Measurements from ENCODE around the gene LRRC4C. TPM values are rescaled to one million over a fixed set of nuclear protein-coding genes. Genes with fewer than 3 reads are reported as not detected.

Gene LRRC4C
- total RNA-seq, 1 donor from 2014 or later, result 2.7 TPM

GRCh38 chr11:40879911-40880310 is 579.5 kb downstream of the LRRC4C start:
- H3K27me3 ChIP-seq, result no peaks in the 10 kb centered on the region
- Mint-ChIP-seq H3K4me3 (no peak overlapping the region), H3K27ac (no peak overlapping the region), H3K27me3 (ENCODE audit: insufficient read depth, low read depth) (peaks cover 4% of the 10 kb centered on the region), H3K36me3 (no peaks in the 10 kb centered on the region), H3K9me3 (no peaks in the 10 kb centered on the region), H3K4me1 (peaks cover 3% of the 10 kb centered on the region)
- DNase-seq (ENCODE audit: low spot score), result no peak
- no peaks in the 10 kb centered on the region for H3K4me1 ChIP-seq
- no peak overlapping the region for H3K9ac ChIP-seq
- no peak overlapping the region for H2AFZ ChIP-seq (replicated peaks)
- H3K36me3 ChIP-seq, result no peaks in the 10 kb centered on the region
- no peaks in the 10 kb centered on the region for H3K9me3 ChIP-seq (ENCODE audit: low read depth)
- TF ChIP-seq EZH2phosphoT487 (IDR thresholded peaks at IDR 0.05) (no peak), EZH2 (IDR thresholded peaks at IDR 0.05) (no peak), CTCF (IDR thresholded peaks at IDR 0.05) (no peak)
- H3K79me2 ChIP-seq (ENCODE audit: low read depth), result no peaks in the 10 kb centered on the region
- H4K20me1 ChIP-seq (ENCODE audit: low read depth), result no peaks in the 10 kb centered on the region
- no peaks in the 10 kb centered on the region for H3F3A ChIP-seq (ENCODE audit: low read depth)
- no peak overlapping the region for H3K4me2 ChIP-seq
- H3K27ac ChIP-seq, result no peak overlapping the region
- H3K4me3 ChIP-seq, result no peak overlapping the region

GRCh38 chr11:40877981-40878380 is 581.5 kb downstream of the LRRC4C start:
- H3F3A ChIP-seq (ENCODE audit: low read depth), result no peaks in the 10 kb centered on the region

GRCh38 chr11:40877256-40877655 is 582.2 kb downstream of the LRRC4C start:
- DNase-seq (ENCODE audit: low spot score), result no peak
- no peaks in the 10 kb centered on the region for H3K36me3 Mint-ChIP-seq
- Histone ChIP-seq H2AFZ (replicated peaks) (no peak overlapping the region), H3K36me3 (no peaks in the 10 kb centered on the region), H3K27me3 (no peaks in the 10 kb centered on the region), H4K20me1 (ENCODE audit: low read depth) (no peaks in the 10 kb centered on the region), H3F3A (ENCODE audit: low read depth) (no peaks in the 10 kb centered on the region), H3K9me3 (ENCODE audit: low read depth) (no peaks in the 10 kb centered on the region), H3K9ac (no peak overlapping the region), H3K79me2 (ENCODE audit: low read depth) (no peaks in the 10 kb centered on the region), H3K4me2 (no peak overlapping the region), H3K27ac (no peak overlapping the region), H3K4me1 (no peaks in the 10 kb centered on the region), H3K4me3 (no peak overlapping the region)
- TF ChIP-seq CTCF (IDR thresholded peaks at IDR 0.05) (no peak), EZH2phosphoT487 (IDR thresholded peaks at IDR 0.05) (no peak), EZH2 (IDR thresholded peaks at IDR 0.05) (no peak)
- no peak overlapping the region for H3K27ac Mint-ChIP-seq
- peaks cover 3% of the 10 kb centered on the region for H3K27me3 Mint-ChIP-seq (ENCODE audit: insufficient read depth, low read depth)
- no peak overlapping the region for H3K4me3 Mint-ChIP-seq
- no peaks in the 10 kb centered on the region for H3K9me3 Mint-ChIP-seq
- no peaks in the 10 kb centered on the region for H3K4me1 Mint-ChIP-seq

More at GRCh38 chr11:40877981-40878380, 581.5 kb downstream of the LRRC4C start:
- Mint-ChIP-seq H3K27ac (no peak overlapping the region), H3K27me3 (ENCODE audit: insufficient read depth, low read depth) (peaks cover 3% of the 10 kb centered on the region), H3K9me3 (no peaks in the 10 kb centered on the region), H3K36me3 (no peaks in the 10 kb centered on the region), H3K4me3 (no peak overlapping the region), H3K4me1 (no peaks in the 10 kb centered on the region)
- TF ChIP-seq CTCF (IDR thresholded peaks at IDR 0.05) (no peak), EZH2 (IDR thresholded peaks at IDR 0.05) (no peak), EZH2phosphoT487 (IDR thresholded peaks at IDR 0.05) (no peak)
- Histone ChIP-seq H2AFZ (replicated peaks) (no peak overlapping the region), H3K9ac (no peak overlapping the region), H4K20me1 (ENCODE audit: low read depth) (no peaks in the 10 kb centered on the region), H3K27me3 (no peaks in the 10 kb centered on the region), H3K27ac (no peak overlapping the region), H3K4me3 (no peak overlapping the region), H3K4me1 (no peaks in the 10 kb centered on the region), H3K36me3 (no peaks in the 10 kb centered on the region), H3K4me2 (no peak overlapping the region), H3K79me2 (ENCODE audit: low read depth) (no peaks in the 10 kb centered on the region), H3K9me3 (ENCODE audit: low read depth) (no peaks in the 10 kb centered on the region)
- no peak for DNase-seq (ENCODE audit: low spot score)
